ENCODE measurements around the gene CNTN4.

CNTN4 gene

DNA sequence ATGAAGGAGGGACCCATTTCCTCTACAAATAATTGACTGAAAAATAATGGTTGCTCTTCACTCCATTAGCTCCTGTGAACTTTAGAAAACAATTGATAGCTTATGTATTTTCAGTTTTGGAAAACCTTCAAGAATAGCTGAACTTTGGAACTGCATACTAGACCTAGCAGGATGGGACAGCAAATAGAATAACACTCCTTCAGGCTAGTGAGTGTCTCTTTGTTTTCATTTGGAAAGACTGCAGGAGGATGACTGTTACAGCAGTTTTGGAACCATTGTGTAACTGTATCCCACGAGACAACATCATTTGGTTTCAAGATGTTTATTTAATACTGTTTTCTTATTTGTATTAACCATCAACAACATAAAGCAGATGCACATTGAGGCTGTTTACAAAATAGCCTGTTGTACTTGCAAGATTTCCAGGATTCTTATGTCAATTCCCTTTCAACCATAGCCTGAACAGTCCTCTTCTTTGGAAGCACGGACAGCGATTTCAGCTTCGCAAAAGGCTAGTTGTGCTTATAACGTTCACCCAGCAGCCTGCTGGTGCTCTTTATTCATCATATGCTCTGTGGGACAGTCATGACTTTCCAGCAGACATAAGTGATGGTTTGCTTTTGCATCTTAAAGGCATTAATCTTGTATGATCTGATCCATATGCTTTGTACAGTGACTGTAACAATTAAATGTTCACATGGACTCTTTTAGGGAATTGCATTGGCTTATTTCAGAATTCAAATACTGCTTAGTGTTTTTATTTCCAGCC lies 676.0 kb downstream of the CNTN4 start:
- H3K27ac ChIP-seq (replicated peaks): no peak overlapping the region
- TF ChIP-seq POLR2AphosphoS5 (IDR thresholded peaks at IDR 0.05; ENCODE audit: low read depth): no peak
- no peak for TF ChIP-seq SPI1 (IDR thresholded peaks at IDR 0.05; ENCODE audit: borderline replicate concordance, low read depth)
- TF ChIP-seq, protein P1, sequence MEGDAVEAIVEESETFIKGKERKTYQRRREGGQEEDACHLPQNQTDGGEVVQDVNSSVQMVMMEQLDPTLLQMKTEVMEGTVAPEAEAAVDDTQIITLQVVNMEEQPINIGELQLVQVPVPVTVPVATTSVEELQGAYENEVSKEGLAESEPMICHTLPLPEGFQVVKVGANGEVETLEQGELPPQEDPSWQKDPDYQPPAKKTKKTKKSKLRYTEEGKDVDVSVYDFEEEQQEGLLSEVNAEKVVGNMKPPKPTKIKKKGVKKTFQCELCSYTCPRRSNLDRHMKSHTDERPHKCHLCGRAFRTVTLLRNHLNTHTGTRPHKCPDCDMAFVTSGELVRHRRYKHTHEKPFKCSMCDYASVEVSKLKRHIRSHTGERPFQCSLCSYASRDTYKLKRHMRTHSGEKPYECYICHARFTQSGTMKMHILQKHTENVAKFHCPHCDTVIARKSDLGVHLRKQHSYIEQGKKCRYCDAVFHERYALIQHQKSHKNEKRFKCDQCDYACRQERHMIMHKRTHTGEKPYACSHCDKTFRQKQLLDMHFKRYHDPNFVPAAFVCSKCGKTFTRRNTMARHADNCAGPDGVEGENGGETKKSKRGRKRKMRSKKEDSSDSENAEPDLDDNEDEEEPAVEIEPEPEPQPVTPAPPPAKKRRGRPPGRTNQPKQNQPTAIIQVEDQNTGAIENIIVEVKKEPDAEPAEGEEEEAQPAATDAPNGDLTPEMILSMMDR (IDR thresholded peaks at IDR 0.05; ENCODE audit: insufficient read depth, low read length): no peak
- no peak for TF ChIP-seq GABPA (IDR thresholded peaks at IDR 0.05; ENCODE audit: low read depth)
- TF ChIP-seq, protein P2, sequence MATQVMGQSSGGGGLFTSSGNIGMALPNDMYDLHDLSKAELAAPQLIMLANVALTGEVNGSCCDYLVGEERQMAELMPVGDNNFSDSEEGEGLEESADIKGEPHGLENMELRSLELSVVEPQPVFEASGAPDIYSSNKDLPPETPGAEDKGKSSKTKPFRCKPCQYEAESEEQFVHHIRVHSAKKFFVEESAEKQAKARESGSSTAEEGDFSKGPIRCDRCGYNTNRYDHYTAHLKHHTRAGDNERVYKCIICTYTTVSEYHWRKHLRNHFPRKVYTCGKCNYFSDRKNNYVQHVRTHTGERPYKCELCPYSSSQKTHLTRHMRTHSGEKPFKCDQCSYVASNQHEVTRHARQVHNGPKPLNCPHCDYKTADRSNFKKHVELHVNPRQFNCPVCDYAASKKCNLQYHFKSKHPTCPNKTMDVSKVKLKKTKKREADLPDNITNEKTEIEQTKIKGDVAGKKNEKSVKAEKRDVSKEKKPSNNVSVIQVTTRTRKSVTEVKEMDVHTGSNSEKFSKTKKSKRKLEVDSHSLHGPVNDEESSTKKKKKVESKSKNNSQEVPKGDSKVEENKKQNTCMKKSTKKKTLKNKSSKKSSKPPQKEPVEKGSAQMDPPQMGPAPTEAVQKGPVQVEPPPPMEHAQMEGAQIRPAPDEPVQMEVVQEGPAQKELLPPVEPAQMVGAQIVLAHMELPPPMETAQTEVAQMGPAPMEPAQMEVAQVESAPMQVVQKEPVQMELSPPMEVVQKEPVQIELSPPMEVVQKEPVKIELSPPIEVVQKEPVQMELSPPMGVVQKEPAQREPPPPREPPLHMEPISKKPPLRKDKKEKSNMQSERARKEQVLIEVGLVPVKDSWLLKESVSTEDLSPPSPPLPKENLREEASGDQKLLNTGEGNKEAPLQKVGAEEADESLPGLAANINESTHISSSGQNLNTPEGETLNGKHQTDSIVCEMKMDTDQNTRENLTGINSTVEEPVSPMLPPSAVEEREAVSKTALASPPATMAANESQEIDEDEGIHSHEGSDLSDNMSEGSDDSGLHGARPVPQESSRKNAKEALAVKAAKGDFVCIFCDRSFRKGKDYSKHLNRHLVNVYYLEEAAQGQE (IDR thresholded peaks at IDR 0.05; ENCODE audit: insufficient replicate concordance, low read depth): no peak
- no peaks in the 10 kb centered on the region for H3K27me3 ChIP-seq (ENCODE audit: insufficient read depth, poor library complexity, severe bottlenecking)
- DNase-seq (ENCODE audit: low read depth in 1 of 2, low spot score in 1 of 2): no peak
- no peak overlapping the region for H3K4me3 ChIP-seq (replicated peaks; ENCODE audit: insufficient read depth, low read length)

- Histone ChIP-seq H3K27ac (replicated peaks) (no peak overlapping the region), H3K4me3 (replicated peaks; ENCODE audit: insufficient read depth, low read length) (no peak overlapping the region), H3K27me3 (ENCODE audit: insufficient read depth, poor library complexity, severe bottlenecking) (no peaks in the 10 kb centered on the region)
- no peak for DNase-seq (ENCODE audit: low read depth in 1 of 2, low spot score in 1 of 2)
- TF ChIP-seq, protein P2 (IDR thresholded peaks at IDR 0.05; ENCODE audit: insufficient replicate concordance, low read depth): no peak
- TF ChIP-seq SPI1 (IDR thresholded peaks at IDR 0.05; ENCODE audit: borderline replicate concordance, low read depth): no peak
- TF ChIP-seq, protein P1 (IDR thresholded peaks at IDR 0.05; ENCODE audit: insufficient read depth, low read length): no peak
- TF ChIP-seq GABPA (IDR thresholded peaks at IDR 0.05; ENCODE audit: low read depth): no peak
- no peak for TF ChIP-seq POLR2AphosphoS5 (IDR thresholded peaks at IDR 0.05; ENCODE audit: low read depth)
Measured at GRCh38 chr3:2783261-2783660, 684.6 kb downstream of the CNTN4 start.

DNA sequence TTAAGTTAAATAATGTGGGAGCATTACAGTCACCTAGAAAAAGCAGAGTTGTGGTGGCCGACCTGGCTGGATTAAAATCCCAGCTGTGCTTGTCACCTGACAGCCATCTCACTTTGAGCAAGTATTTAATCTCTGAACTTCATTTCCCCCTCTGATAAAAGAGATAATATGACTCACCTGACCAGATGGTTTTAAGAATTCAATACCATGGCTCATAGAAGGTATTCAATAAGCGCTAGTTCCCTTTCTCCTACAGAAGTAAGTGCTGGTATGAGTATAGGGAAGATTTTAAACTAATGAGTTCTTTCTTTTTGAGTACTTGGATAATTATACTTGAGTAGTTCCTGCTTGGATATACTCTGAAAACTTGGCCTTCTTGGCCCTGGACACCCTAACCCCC lies 686.0 kb downstream of the CNTN4 start:
- no peaks in the 10 kb centered on the region for H3K27me3 ChIP-seq (ENCODE audit: insufficient read depth, poor library complexity, severe bottlenecking)
- no peak overlapping the region for H3K27ac ChIP-seq (replicated peaks)
- DNase-seq (ENCODE audit: low read depth in 1 of 2, low spot score in 1 of 2): no peak
- TF ChIP-seq, protein P1 (IDR thresholded peaks at IDR 0.05; ENCODE audit: insufficient read depth, low read length): no peak
- TF ChIP-seq, protein P2 (IDR thresholded peaks at IDR 0.05; ENCODE audit: insufficient replicate concordance, low read depth): no peak
- TF ChIP-seq GABPA (IDR thresholded peaks at IDR 0.05; ENCODE audit: low read depth) (no peak), SPI1 (IDR thresholded peaks at IDR 0.05; ENCODE audit: borderline replicate concordance, low read depth) (no peak), POLR2AphosphoS5 (IDR thresholded peaks at IDR 0.05; ENCODE audit: low read depth) (no peak)
- H3K4me3 ChIP-seq (replicated peaks; ENCODE audit: insufficient read depth, low read length): no peak overlapping the region
